HEK293 (cell line): ENCODE data around the gene TDO2.

Source experiments
- PRDM1 ChIP-seq: fragments of 450-650 bp; formaldehyde crosslinking; IDR thresholded peaks from 2 replicates; pipeline ENCODE4; 2016; ENCODE audit warnings: missing biosample characterization, missing genetic modification characterization
- SP2 ChIP-seq: fragments of 450-650 bp; formaldehyde crosslinking; IDR thresholded peaks from 2 replicates; pipeline ENCODE4 v1.5.1; 2016; ENCODE audit warnings: missing biosample characterization, missing genetic modification characterization
- ZNF140 ChIP-seq: fragments of 450-650 bp; formaldehyde crosslinking; IDR thresholded peaks from 2 replicates; pipeline ENCODE4 v1.5.1; 2016; ENCODE audit warnings: missing biosample characterization, missing genetic modification characterization

GRCh38 chr4:155953151-155954117 is 49.9 kb downstream of the TDO2 start, which contains the start of gene CTSO:
- TF ChIP-seq SP2 (tag by site-specific recombination) (no peak), ZNF140 (tag by site-specific recombination) (no peak), PRDM1 (tag by site-specific recombination) (no peak)
